A673 (cell line): ENCODE results near the gene IGFBP3. TPM values are rescaled to one million over a fixed set of nuclear protein-coding genes. Genes with fewer than 3 reads are reported as not detected.
A peak's percentile ranks its signal among the peaks of the same experiment; 100 is the strongest.

Source experiments
- BruUV-seq: library from RNA; stranded (reverse); fragments of 400-500 nt; replicated peaks from 2 replicates; lab custom pipeline; 2021; lab: Mats Ljungman, UMichigan
- CTCF ChIA-PET: fragments of 300-600 bp; sonication (Branson Sonifier 250); formaldehyde crosslinking; loops from one replicate; lab custom pipeline; 2022; ENCODE audit warnings: antibody characterized with exemption; lab: Charles Lee
- POLR2A ChIA-PET: fragments of 300-600 bp; sonication (Branson Sonifier 250); formaldehyde crosslinking; loops from one replicate; lab custom pipeline; 2022; ENCODE audit warnings: antibody characterized with exemption; ENCODE audit not compliant: low non-redundant PET; lab: Charles Lee
- DNase-seq: peaks from one replicate; pipeline ENCODE4 v3.0.0-alpha.2; 2015; ENCODE audit warnings: low spot score
- H3K27ac ChIP-seq: fragments of 200-600 bp; sonication (generic); 2 replicates; pipeline ENCODE4 v1.5.1; 2016; ENCODE audit warnings: mixed run types, low read depth, mild to moderate bottlenecking, mixed read lengths, antibody characterized with exemption, low read length; ENCODE audit not compliant: poor library complexity, severe bottlenecking
- H3K27me3 ChIP-seq: fragments of 200-600 bp; sonication (generic); replicated peaks from 2 replicates; pipeline ENCODE4 v1.6.1; 2017; ENCODE audit warnings: mixed run types, low read depth, mild to moderate bottlenecking, mixed read lengths, antibody characterized with exemption, low read length; ENCODE audit not compliant: insufficient read depth, poor library complexity
- H3K36me3 ChIP-seq: fragments of 200-600 bp; sonication (generic); 2 replicates; pipeline ENCODE4 v1.6.1; 2016; ENCODE audit warnings: mixed run types, mild to moderate bottlenecking, mixed read lengths, antibody characterized with exemption, low read length; ENCODE audit not compliant: insufficient read depth, poor library complexity, severe bottlenecking
- H3K4me1 ChIP-seq: fragments of 200-600 bp; sonication (generic); 2 replicates; pipeline ENCODE4 v1.6.1; 2017; ENCODE audit warnings: mixed run types, mild to moderate bottlenecking, mixed read lengths, antibody characterized with exemption, low read length; ENCODE audit not compliant: insufficient read depth, poor library complexity, severe bottlenecking
- H3K4me3 ChIP-seq: fragments of 200-600 bp; sonication (generic); 2 replicates; pipeline ENCODE4 v1.5.1; 2016; ENCODE audit warnings: low read depth, mixed run types, mild to moderate bottlenecking, mixed read lengths, low read length; ENCODE audit not compliant: poor library complexity, severe bottlenecking
- H3K9me3 ChIP-seq: fragments of 200-600 bp; sonication (generic); 2 replicates; pipeline ENCODE4 v1.6.1; 2016; ENCODE audit warnings: mixed run types, low read depth, mild to moderate bottlenecking, mixed read lengths, antibody characterized with exemption, low read length; ENCODE audit not compliant: poor library complexity, severe bottlenecking
- EZH2 ChIP-seq: fragments of 200-600 bp; sonication (generic); IDR thresholded peaks from 2 replicates; pipeline ENCODE4 v1.6.1; 2017; ENCODE audit warnings: borderline replicate concordance, low read depth, mild to moderate bottlenecking, mixed read lengths, antibody characterized with exemption, low read length; ENCODE audit not compliant: poor library complexity, severe bottlenecking
- intact Hi-C: fragments of 100-400 bp; cut with micrococcal nuclease; formaldehyde crosslinking; loops from one replicate; pipeline ENCODE4 v1.10.0; 2022; ENCODE audit not compliant: unreplicated experiment
- total RNA-seq: library from RNA; stranded (reverse); gene quantifications from 2 replicates; pipeline ENCODE4 v1.2.3, GENCODE V29; 2021
- TF ChIP-seq, protein P1 (sequence below): fragments of 300-800, 200-600 bp; sonication (generic); conservative IDR thresholded peaks from 2 replicates; pipeline ENCODE4 v1.5.1; 2017; ENCODE audit warnings: low read depth, mild to moderate bottlenecking, antibody characterized with exemption, low read length, moderate library complexity, mixed read lengths

IGFBP3 gene
- total RNA-seq, 1 experiment from 2014 or later = 1.1 TPM

DNA sequence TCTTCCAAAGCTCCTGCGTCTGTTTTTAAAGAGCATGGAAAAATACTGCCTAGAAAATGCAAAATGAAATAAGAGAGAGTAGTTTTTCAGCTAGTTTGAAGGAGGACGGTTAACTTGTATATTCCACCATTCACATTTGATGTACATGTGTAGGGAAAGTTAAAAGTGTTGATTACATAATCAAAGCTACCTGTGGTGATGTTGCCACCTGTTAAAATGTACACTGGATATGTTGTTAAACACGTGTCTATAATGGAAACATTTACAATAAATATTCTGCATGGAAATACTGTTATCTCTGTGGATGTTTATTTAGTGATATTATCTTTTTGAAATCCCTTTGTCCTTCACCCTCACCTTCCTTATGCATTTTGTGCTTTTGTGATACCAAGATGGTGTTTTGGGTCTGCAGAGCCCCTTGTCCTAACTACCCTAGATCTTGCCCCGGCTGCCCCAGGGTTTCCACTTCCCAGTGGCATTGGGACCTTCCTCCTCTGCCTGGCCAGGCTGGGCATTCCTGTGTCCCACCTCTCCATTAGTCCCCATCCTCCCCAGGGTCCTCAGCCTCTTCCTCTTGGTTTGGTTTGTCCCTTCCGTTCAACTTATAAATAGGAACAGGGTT is 27.6 kb downstream of the IGFBP3 start:
- BruUV-seq = no TSS peak
- no peaks in the 10 kb centered on the region for H3K9me3 ChIP-seq

DNA sequence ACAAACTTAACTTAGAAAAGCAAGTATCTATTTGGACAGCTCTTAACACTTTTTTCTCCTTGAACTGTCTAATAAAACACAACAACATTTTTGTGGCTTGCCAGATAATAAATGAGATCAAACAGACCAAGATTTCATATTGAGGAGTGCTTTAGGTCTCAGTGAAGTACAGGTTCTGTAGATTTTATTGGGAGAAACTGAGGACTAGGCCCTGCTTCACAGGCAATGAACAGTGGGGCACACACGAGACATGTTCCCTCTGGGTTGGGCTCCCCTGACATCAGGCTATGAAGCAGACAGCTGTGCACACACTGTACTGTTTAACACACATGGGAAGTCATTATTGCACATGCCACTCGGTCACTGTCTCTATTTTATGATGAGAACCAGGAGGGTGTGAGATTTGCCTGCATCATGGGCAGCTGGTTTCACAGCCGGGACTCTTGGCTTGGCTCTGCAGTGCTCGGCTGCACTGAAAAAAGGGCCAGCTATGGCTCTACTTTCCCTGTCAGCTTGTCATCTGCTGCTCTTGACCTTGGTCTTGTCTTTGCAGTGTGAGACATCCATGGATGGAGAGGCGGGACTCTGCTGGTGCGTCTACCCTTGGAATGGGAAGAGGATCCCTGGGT is 28.6 kb downstream of the IGFBP3 start:
- no peaks in the 10 kb centered on the region for H3K36me3 ChIP-seq
- BruUV-seq = no TSS peak
- intact Hi-C loops = no loop called here
- H3K4me1 ChIP-seq = no peaks in the 10 kb centered on the region
- TF ChIP-seq, protein P1, sequence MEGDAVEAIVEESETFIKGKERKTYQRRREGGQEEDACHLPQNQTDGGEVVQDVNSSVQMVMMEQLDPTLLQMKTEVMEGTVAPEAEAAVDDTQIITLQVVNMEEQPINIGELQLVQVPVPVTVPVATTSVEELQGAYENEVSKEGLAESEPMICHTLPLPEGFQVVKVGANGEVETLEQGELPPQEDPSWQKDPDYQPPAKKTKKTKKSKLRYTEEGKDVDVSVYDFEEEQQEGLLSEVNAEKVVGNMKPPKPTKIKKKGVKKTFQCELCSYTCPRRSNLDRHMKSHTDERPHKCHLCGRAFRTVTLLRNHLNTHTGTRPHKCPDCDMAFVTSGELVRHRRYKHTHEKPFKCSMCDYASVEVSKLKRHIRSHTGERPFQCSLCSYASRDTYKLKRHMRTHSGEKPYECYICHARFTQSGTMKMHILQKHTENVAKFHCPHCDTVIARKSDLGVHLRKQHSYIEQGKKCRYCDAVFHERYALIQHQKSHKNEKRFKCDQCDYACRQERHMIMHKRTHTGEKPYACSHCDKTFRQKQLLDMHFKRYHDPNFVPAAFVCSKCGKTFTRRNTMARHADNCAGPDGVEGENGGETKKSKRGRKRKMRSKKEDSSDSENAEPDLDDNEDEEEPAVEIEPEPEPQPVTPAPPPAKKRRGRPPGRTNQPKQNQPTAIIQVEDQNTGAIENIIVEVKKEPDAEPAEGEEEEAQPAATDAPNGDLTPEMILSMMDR = no peak
- no peak for TF ChIP-seq EZH2
- peaks cover 34% of the 10 kb centered on the region for H3K27me3 ChIP-seq
- ChIA-PET POLR2A (no interaction called here), CTCF (no interaction called here)
- no peak overlapping the region for H3K4me3 ChIP-seq
- no peaks in the 10 kb centered on the region for H3K9me3 ChIP-seq
- no peak for DNase-seq
- H3K27ac ChIP-seq = no peak overlapping the region

More for the DNA sequence above, 27.6 kb downstream of the IGFBP3 start:
- POLR2A ChIA-PET = no interaction called here
- Histone ChIP-seq H3K4me3 (no peak overlapping the region), H3K4me1 (no peaks in the 10 kb centered on the region), H3K27me3 (peaks cover 29% of the 10 kb centered on the region), H3K27ac (no peak overlapping the region), H3K36me3 (no peaks in the 10 kb centered on the region)
- no peak for TF ChIP-seq EZH2
- TF ChIP-seq, protein P1 = no peak
- intact Hi-C loops = no loop called here
- CTCF ChIA-PET = no interaction called here
- no peak for DNase-seq

DNA sequence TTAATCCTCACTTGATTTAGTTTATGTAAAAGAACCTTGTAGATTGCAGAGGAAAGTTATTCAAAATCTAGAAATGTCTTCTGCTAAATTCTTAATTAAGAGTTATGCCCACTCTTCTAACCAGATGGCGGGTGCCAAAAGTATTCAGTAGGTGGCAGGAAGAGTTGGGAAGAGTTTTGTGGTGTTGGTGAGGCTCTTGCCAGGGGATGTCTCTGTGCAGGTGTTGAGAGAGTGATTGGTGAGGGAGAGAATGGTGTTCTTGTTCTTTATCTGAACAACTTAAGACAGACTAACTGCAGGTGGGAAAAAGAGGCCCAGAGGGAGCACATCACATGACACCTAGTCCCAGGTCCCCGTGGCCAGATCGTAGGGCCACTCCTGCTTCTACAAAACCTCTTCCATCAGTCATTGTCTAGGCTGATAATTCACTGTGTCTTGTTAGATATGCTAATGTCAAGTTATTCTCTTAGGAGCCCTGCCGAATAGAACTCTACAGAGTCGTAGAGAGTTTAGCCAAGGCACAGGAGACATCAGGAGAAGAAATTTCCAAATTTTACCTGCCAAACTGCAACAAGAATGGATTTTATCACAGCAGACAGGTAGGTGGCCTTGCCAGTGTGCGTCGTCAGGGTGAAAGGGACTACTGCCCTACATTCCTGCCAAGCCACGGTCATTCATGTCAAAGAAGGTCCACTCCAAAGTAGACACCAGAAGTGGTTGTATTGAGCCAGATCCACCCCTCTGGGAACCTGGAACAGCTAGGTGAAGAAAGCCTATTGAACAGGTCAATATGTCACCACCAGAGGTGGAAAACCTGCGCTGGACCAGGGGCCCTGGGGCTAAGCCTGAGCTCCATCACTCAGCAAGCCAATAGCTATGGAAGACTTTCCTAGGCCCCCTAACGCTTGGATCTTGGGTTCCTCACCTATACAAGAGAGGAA is 29.3 kb downstream of the IGFBP3 start:
- intact Hi-C loops = no loop called here
- Histone ChIP-seq H3K4me1 (no peaks in the 10 kb centered on the region), H3K36me3 (no peaks in the 10 kb centered on the region), H3K27me3 (peaks cover 42% of the 10 kb centered on the region), H3K4me3 (no peak overlapping the region), H3K27ac (no peak overlapping the region), H3K9me3 (no peaks in the 10 kb centered on the region)
- no peak for TF ChIP-seq EZH2
- TF ChIP-seq, protein P1 = 0 out of 2 replicates have a peak, but pooled peaks have one; percentile 3
- ChIA-PET POLR2A (no interaction called here), CTCF (no interaction called here)
- no peak for DNase-seq
- BruUV-seq = no TSS peak
